IMR-90 (cell line): ENCODE data around the gene SPECC1L. TPM values are rescaled to one million over a fixed set of nuclear protein-coding genes. Genes with fewer than 3 reads are reported as not detected.

Experiments used
- ATAC-seq: fragments of 200-7000 bp; cut with Tn5 transposase; 2 replicates; pipeline ENCODE4 v1.9.1; 2020; ENCODE audit warnings: low read depth, mild to moderate bottlenecking, moderate library complexity
- BruUV-seq: library from RNA; stranded (reverse); fragments of 400-500 nt; replicated peaks from 2 replicates; lab custom pipeline; 2021; lab: Mats Ljungman, UMichigan
- CTCF ChIA-PET: fragments of 300-600 bp; formaldehyde crosslinking; extraction: SDS; loops from one replicate; lab custom pipeline; 2021; ENCODE audit warnings: antibody characterized with exemption; lab: Yijun Ruan, JAX
- POLR2A ChIA-PET: fragments of 300-600 bp; sonication (Branson Sonifier 250); formaldehyde crosslinking; loops from one replicate; lab custom pipeline; 2022; ENCODE audit warnings: antibody characterized with exemption; ENCODE audit not compliant: unreplicated experiment; lab: Charles Lee
- DNase-seq: peaks from one replicate; pipeline ENCODE4 v3.0.0; 2013
- H2AFZ ChIP-seq: replicated peaks from 2 replicates; pipeline ENCODE3; 2013; ENCODE audit warnings: low read length, mild to moderate bottlenecking; ENCODE audit not compliant: poor library complexity
- H2AK5ac ChIP-seq: 2 replicates; pipeline ENCODE4 v1.6.1; 2013; ENCODE audit warnings: low read depth, low read length, inconsistent platforms
- H2AK9ac ChIP-seq: replicated peaks from 2 replicates; pipeline ENCODE3; 2013; ENCODE audit warnings: mild to moderate bottlenecking, low read depth, low read length, moderate library complexity; ENCODE audit not compliant: poor library complexity
- H2BK120ac ChIP-seq: 2 replicates; pipeline ENCODE4 v1.6.1; 2013; ENCODE audit warnings: low read depth, low read length, inconsistent platforms
- H2BK15ac ChIP-seq: 3 replicates; pipeline ENCODE4 v1.6.1; 2013; ENCODE audit warnings: low read depth, low read length, inconsistent platforms
- H2BK20ac ChIP-seq: 2 replicates; pipeline ENCODE4 v1.6.1; 2013; ENCODE audit warnings: low read depth, mild to moderate bottlenecking, inconsistent platforms, low read length, moderate library complexity
- H2BK5ac ChIP-seq: 2 replicates; pipeline ENCODE4 v1.6.1; 2013; ENCODE audit warnings: mild to moderate bottlenecking, low read depth, low read length, inconsistent platforms; ENCODE audit not compliant: poor library complexity, severe bottlenecking
- H3K14ac ChIP-seq: replicated peaks from 2 replicates; pipeline ENCODE4 v1.6.1; 2013; ENCODE audit warnings: low read depth, low read length, inconsistent platforms
- H3K18ac ChIP-seq: 2 replicates; pipeline ENCODE4 v1.6.1; 2013; ENCODE audit warnings: low read depth, low read length, control low read depth
- H3K23ac ChIP-seq: 2 replicates; pipeline ENCODE4 v1.6.1; 2013; ENCODE audit warnings: low read depth, low read length, inconsistent platforms
- H3K27ac ChIP-seq: 2 replicates; pipeline ENCODE4 v1.5.1; 2013; ENCODE audit warnings: mild to moderate bottlenecking, control low read depth, low read length; ENCODE audit not compliant: insufficient read depth
- H3K27me3 ChIP-seq: 2 replicates; pipeline ENCODE4 v1.6.1; 2013; ENCODE audit warnings: low read length; ENCODE audit not compliant: control insufficient read depth, insufficient read depth
- H3K36me3 ChIP-seq: 2 replicates; pipeline ENCODE4 v1.6.1; 2013; ENCODE audit warnings: low read length, mixed read lengths; ENCODE audit not compliant: control insufficient read depth, insufficient read depth
- H3K4ac ChIP-seq: 2 replicates; pipeline ENCODE4 v1.6.1; 2013; ENCODE audit warnings: low read depth, low read length, inconsistent platforms
- H3K4me1 ChIP-seq: 2 replicates; pipeline ENCODE4 v1.6.1; 2013; ENCODE audit warnings: low read length, mixed read lengths; ENCODE audit not compliant: control insufficient read depth, insufficient read depth
- H3K4me2 ChIP-seq: 2 replicates; pipeline ENCODE4 v1.6.1; 2013; ENCODE audit warnings: low read depth, mild to moderate bottlenecking, control low read depth, low read length, moderate library complexity
- H3K4me3 ChIP-seq: 2 replicates; pipeline ENCODE4 v1.5.1; 2013; ENCODE audit warnings: low read depth, mild to moderate bottlenecking, control low read depth, low read length, moderate library complexity; ENCODE audit not compliant: insufficient read depth
- H3K56ac ChIP-seq: 2 replicates; pipeline ENCODE4 v1.6.1; 2013; ENCODE audit warnings: low read length, inconsistent platforms; ENCODE audit not compliant: insufficient read depth; ENCODE audit errors: extremely low read depth
- H3K79me1 ChIP-seq, 2 experiments: 2 replicates each; pipeline ENCODE4 v1.6.1; 2013; ENCODE audit warnings: low read length in 2 of 2, inconsistent platforms in 1 of 2, low read depth in 1 of 2
- H3K9ac ChIP-seq: 2 replicates; pipeline ENCODE4 v1.6.1; 2013; ENCODE audit warnings: low read depth, low read length, control low read depth
- H3K9me1 ChIP-seq: 2 replicates; pipeline ENCODE4 v1.6.1; 2013; ENCODE audit warnings: low read length, inconsistent platforms; ENCODE audit not compliant: insufficient read depth
- H3K9me3 ChIP-seq: 2 replicates; pipeline ENCODE4 v1.6.1; 2013; ENCODE audit warnings: low read length; ENCODE audit not compliant: control insufficient read depth, insufficient read depth
- H4K20me1 ChIP-seq: 2 replicates; pipeline ENCODE4 v1.6.1; 2013; ENCODE audit warnings: low read length, inconsistent platforms; ENCODE audit not compliant: insufficient read depth
- H4K5ac ChIP-seq: 2 replicates; pipeline ENCODE4 v1.6.1; 2013; ENCODE audit warnings: mild to moderate bottlenecking, low read depth, low read length, control low read depth
- H4K8ac ChIP-seq, 2 experiments: 2 replicates each; pipeline ENCODE4 v1.6.1; 2013; ENCODE audit warnings: low read depth in 2 of 2, low read length in 2 of 2, control low read depth in 1 of 2, inconsistent platforms in 1 of 2
- H4K91ac ChIP-seq: 2 replicates; pipeline ENCODE4 v1.6.1; 2013; ENCODE audit warnings: low read depth, low read length, inconsistent platforms; ENCODE audit not compliant: insufficient read depth
- CEBPB ChIP-seq: IDR thresholded peaks from 2 replicates; pipeline ENCODE4 v1.6.1; 2012; ENCODE audit warnings: low read depth, low read length, improper control_type of control experiment
- MAFK ChIP-seq: IDR thresholded peaks from 2 replicates; pipeline ENCODE4 v1.6.1; 2012; ENCODE audit warnings: low read depth, low read length, improper control_type of control experiment
- POLR2A ChIP-seq: IDR thresholded peaks from 2 replicates; pipeline ENCODE4 v1.6.1; 2012; ENCODE audit warnings: mild to moderate bottlenecking, low read depth, low read length
- WGBS, 2 experiments: methylation state at CpG; one replicate each; pipeline versions ENCODE4 v1.1.5 to v1.1.7; 2013; ENCODE audit warnings: missing lambda C conversion rate in 2 of 2; ENCODE audit not compliant: insufficient read length in 1 of 2; ENCODE audit errors: extremely low coverage in 2 of 2; 5-methylcytosine and 5-hydroxymethylcytosine counted together
- dilution Hi-C: fragments of 300-500 bp; cut with HindIII; formaldehyde crosslinking; loops from one replicate; pipeline ENCODE4 v1.14.3; 2018; ENCODE audit warnings: low sequenced_read_pairs; ENCODE audit not compliant: unreplicated experiment
- in situ Hi-C: fragments of 300-500 bp; cut with MboI; formaldehyde crosslinking; loops from 3 replicates; pipeline ENCODE4 v1.14.3; 2019; ENCODE audit warnings: low sequenced_read_pairs, inconsistent platforms, mixed read lengths
- intact Hi-C: fragments of 100-400 bp; cut with micrococcal nuclease; formaldehyde crosslinking; loops from 2 replicates; pipeline ENCODE4 v1.10.0; 2022
- polyA plus RNA-seq, 3 experiments: library from polyadenylated mRNA; depleted of rRNA; stranded (reverse); fragments of >200 nt; gene quantifications; 2 replicates each; pipeline ENCODE4 v1.2.3, GENCODE V29; 2012; ENCODE audit warnings: low replicate concordance in 1 of 3
- total RNA-seq: library from RNA; depleted of rRNA; stranded (reverse); fragments of >200 nt; gene quantifications from 2 replicates; pipeline ENCODE4 v1.2.3, GENCODE V29; 2012
- TF ChIP-seq, protein P1 (sequence below): conservative IDR thresholded peaks from 2 replicates; pipeline ENCODE4 v1.5.1; 2012; ENCODE audit warnings: mild to moderate bottlenecking, low read depth, low read length, improper control_type of control experiment
- TF ChIP-seq, protein P2 (sequence below): fragments of 150-350 bp; IDR thresholded peaks from 2 replicates; pipeline ENCODE4 v1.6.1; 2016; ENCODE audit warnings: low read depth, mild to moderate bottlenecking, low read length, moderate library complexity, borderline replicate concordance

Gene SPECC1L
- total and polyA plus RNA-seq, 2 of the 4 experiments (the other 2 are of a cell fraction) = 18.7 to 44.1 TPM

DNA sequence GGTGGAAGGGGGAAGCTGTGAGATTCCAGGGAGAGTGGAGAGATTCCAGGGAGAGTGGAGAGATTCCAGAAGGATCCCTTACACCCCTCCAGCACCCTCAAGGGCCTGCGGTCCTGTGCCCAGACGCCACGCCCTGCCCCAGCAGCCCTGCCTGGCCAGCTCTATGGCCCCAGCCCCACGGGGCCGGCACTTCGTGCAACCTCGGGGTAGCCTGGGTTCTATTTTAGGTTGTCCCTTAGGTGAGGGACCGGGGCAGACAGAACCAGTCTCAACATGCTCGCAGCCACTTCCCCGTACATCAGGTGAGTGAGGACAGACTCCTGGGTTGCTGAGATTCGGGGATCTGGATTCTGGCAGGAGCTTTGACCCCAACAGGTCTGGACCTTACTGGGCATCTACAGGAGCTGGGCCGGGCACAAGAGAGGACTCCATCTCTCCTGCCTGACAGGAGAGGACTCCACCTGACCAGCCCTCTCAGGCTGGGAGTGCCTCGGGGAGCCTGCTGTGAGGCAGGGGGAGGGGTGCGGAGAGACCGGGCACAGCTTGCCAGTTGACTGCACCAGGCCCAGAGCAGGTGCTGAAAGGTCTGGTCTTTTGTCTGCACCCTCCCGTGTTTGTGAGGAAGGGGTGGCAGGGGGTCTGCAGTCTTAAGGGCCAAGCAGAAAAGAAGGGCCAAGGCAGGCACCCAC is 148.3 kb downstream of the SPECC1L start:
- DNase-seq = no peak
- Histone ChIP-seq H3K9me3 (no peaks in the 10 kb centered on the region), H3K9me1 (peaks cover 15% of the 10 kb centered on the region), H3K18ac (no peak overlapping the region), H3K36me3 (peaks cover 12% of the 10 kb centered on the region; the same call in 1 of the 2 replicates), H3K79me1 (peaks cover 0 to 6% of the 10 kb centered on the region in 2 experiments; a peak in 1 of 4 replicates), H3K23ac (no peak overlapping the region), H2AFZ (no peak overlapping the region), H3K27me3 (peaks cover 3% of the 10 kb centered on the region), H3K4me3 (no peak overlapping the region), H4K8ac (no peak overlapping the region), H3K56ac (no peak overlapping the region), H2AK9ac (no peak overlapping the region), H2BK20ac (no peak overlapping the region), H2AK5ac (no peak overlapping the region), H3K27ac (no peak overlapping the region), H4K91ac (no peak overlapping the region), H2BK5ac (no peak overlapping the region), H3K4ac (no peak overlapping the region), H3K4me1 (peaks cover 15% of the 10 kb centered on the region), H2BK120ac (no peak overlapping the region), H4K5ac (no peak overlapping the region), H3K9ac (no peak overlapping the region), H3K4me2 (no peak overlapping the region), H4K20me1 (peaks cover 6% of the 10 kb centered on the region), H3K14ac (no peak overlapping the region), H2BK15ac (no peak overlapping the region)
- dilution Hi-C loops = no loop called here
- 91% methylated on average over 6 of the region's 16 CpGs; no CpG with 5 or more reads in 1 of the 2 experiments for WGBS, 2 experiments
- in situ Hi-C loops = loop anchor here (5.0 kb wide), 1 partner anchor 83 kb away; no protein-coding TSS in a partner anchor
- intact Hi-C loops = no loop called here
- POLR2A ChIA-PET = no interaction called here
- ATAC-seq = no peak
- CTCF ChIA-PET = no interaction called here
- no TSS peak for BruUV-seq
- TF ChIP-seq POLR2A = no peak
- TF ChIP-seq MAFK = no peak
- TF ChIP-seq, protein P1, sequence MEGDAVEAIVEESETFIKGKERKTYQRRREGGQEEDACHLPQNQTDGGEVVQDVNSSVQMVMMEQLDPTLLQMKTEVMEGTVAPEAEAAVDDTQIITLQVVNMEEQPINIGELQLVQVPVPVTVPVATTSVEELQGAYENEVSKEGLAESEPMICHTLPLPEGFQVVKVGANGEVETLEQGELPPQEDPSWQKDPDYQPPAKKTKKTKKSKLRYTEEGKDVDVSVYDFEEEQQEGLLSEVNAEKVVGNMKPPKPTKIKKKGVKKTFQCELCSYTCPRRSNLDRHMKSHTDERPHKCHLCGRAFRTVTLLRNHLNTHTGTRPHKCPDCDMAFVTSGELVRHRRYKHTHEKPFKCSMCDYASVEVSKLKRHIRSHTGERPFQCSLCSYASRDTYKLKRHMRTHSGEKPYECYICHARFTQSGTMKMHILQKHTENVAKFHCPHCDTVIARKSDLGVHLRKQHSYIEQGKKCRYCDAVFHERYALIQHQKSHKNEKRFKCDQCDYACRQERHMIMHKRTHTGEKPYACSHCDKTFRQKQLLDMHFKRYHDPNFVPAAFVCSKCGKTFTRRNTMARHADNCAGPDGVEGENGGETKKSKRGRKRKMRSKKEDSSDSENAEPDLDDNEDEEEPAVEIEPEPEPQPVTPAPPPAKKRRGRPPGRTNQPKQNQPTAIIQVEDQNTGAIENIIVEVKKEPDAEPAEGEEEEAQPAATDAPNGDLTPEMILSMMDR = no peak
- TF ChIP-seq CEBPB = no peak
- TF ChIP-seq, protein P2, sequence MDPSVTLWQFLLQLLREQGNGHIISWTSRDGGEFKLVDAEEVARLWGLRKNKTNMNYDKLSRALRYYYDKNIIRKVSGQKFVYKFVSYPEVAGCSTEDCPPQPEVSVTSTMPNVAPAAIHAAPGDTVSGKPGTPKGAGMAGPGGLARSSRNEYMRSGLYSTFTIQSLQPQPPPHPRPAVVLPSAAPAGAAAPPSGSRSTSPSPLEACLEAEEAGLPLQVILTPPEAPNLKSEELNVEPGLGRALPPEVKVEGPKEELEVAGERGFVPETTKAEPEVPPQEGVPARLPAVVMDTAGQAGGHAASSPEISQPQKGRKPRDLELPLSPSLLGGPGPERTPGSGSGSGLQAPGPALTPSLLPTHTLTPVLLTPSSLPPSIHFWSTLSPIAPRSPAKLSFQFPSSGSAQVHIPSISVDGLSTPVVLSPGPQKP = no peak
